H9 (cell line): ENCODE data around the gene GRIP1. TPM values are rescaled to one million over a fixed set of nuclear protein-coding genes. Genes with fewer than 3 reads are reported as not detected.

ENCODE experiments used
- DNase-seq: peaks from one replicate; pipeline ENCODE4 v3.0.0-alpha.2; 2017
- H2AFZ ChIP-seq: one replicate; pipeline ENCODE4 v1.6.1; 2013; ENCODE audit warnings: mild to moderate bottlenecking, low read length, control low read depth, moderate library complexity
- H2AK5ac ChIP-seq: 2 replicates; pipeline ENCODE4 v1.6.1; 2013; ENCODE audit warnings: low read length, control low read depth, mixed read lengths; ENCODE audit not compliant: insufficient read length
- H2BK120ac ChIP-seq: one replicate; pipeline ENCODE4 v1.6.1; 2013; ENCODE audit warnings: low read depth, mild to moderate bottlenecking, low read length, control low read depth, inconsistent platforms; ENCODE audit not compliant: poor library complexity, severe bottlenecking
- H2BK12ac ChIP-seq: 2 replicates; pipeline ENCODE4 v1.6.1; 2013; ENCODE audit warnings: low read length, control low read depth, mixed read lengths, low read depth; ENCODE audit not compliant: insufficient read length
- H2BK15ac ChIP-seq: 2 replicates; pipeline ENCODE4 v1.6.1; 2013; ENCODE audit warnings: low read depth, low read length, control low read depth
- H2BK20ac ChIP-seq: one replicate; pipeline ENCODE4 v1.6.1; 2013; ENCODE audit warnings: low read depth, mild to moderate bottlenecking, low read length, control low read depth, inconsistent platforms; ENCODE audit not compliant: poor library complexity, severe bottlenecking
- H2BK5ac ChIP-seq: 2 replicates; pipeline ENCODE4 v1.6.1; 2013; ENCODE audit warnings: low read length, control low read depth, mixed read lengths; ENCODE audit not compliant: insufficient read length
- H3K14ac ChIP-seq: 2 replicates; pipeline ENCODE4 v1.6.1; 2013; ENCODE audit warnings: low read length, control low read depth; ENCODE audit not compliant: insufficient read depth
- H3K18ac ChIP-seq: 2 replicates; pipeline ENCODE4 v1.6.1; 2013; ENCODE audit warnings: low read depth, mild to moderate bottlenecking, mixed read lengths, low read length, control low read depth; ENCODE audit not compliant: insufficient read length
- H3K23ac ChIP-seq: 2 replicates; pipeline ENCODE4 v1.6.1; 2013; ENCODE audit warnings: low read length, control low read depth, mixed read lengths, low read depth; ENCODE audit not compliant: insufficient read length
- H3K23me2 ChIP-seq: 2 replicates; pipeline ENCODE4 v1.6.1; 2013; ENCODE audit warnings: low read depth, mild to moderate bottlenecking, mixed read lengths, low read length, control low read depth; ENCODE audit not compliant: insufficient read length, poor library complexity, severe bottlenecking
- H3K27ac ChIP-seq: 2 replicates; pipeline ENCODE4 v1.5.1; 2013; ENCODE audit warnings: low read length, control low read depth, mixed read lengths, low read depth; ENCODE audit not compliant: insufficient read length
- H3K27me3 ChIP-seq: 2 replicates; pipeline ENCODE4 v1.6.1; 2013; ENCODE audit warnings: low read length, control low read depth, inconsistent platforms; ENCODE audit not compliant: insufficient read depth
- H3K4ac ChIP-seq: 2 replicates; pipeline ENCODE4 v1.6.1; 2013; ENCODE audit warnings: low read depth, mild to moderate bottlenecking, control low read depth, inconsistent platforms, low read length, moderate library complexity
- H3K4me1 ChIP-seq: 2 replicates; pipeline ENCODE4 v1.6.1; 2013; ENCODE audit warnings: low read length, control low read depth, inconsistent platforms; ENCODE audit not compliant: insufficient read depth
- H3K4me2 ChIP-seq: 2 replicates; pipeline ENCODE4 v1.6.1; 2013; ENCODE audit warnings: low read length, control low read depth, mixed read lengths; ENCODE audit not compliant: insufficient read length, insufficient read depth
- H3K56ac ChIP-seq: 2 replicates; pipeline ENCODE4 v1.6.1; 2013; ENCODE audit warnings: low read depth, mild to moderate bottlenecking, mixed read lengths, low read length, control low read depth; ENCODE audit not compliant: insufficient read length
- H3K79me1 ChIP-seq: 2 replicates; pipeline ENCODE4 v1.6.1; 2013; ENCODE audit warnings: low read depth, mild to moderate bottlenecking, moderate library complexity, low read length, control low read depth, inconsistent platforms; ENCODE audit not compliant: insufficient read depth, poor library complexity, severe bottlenecking
- H3K79me2 ChIP-seq: 2 replicates; pipeline ENCODE4 v1.6.1; 2013; ENCODE audit warnings: low read length, control low read depth, inconsistent platforms; ENCODE audit not compliant: insufficient read depth
- H3K9ac ChIP-seq: 2 replicates; pipeline ENCODE4 v1.6.1; 2013; ENCODE audit warnings: low read length, control low read depth, mixed read lengths; ENCODE audit not compliant: insufficient read length; ENCODE audit errors: extremely low read depth
- H3K9me3 ChIP-seq: one replicate; pipeline ENCODE4 v1.6.1; 2013; ENCODE audit warnings: low read depth, low read length, inconsistent platforms; ENCODE audit not compliant: control insufficient read depth
- H3T11ph ChIP-seq: one replicate; pipeline ENCODE4 v1.6.1; 2013; ENCODE audit warnings: mild to moderate bottlenecking, low read length, control low read depth, inconsistent platforms
- H4K20me1 ChIP-seq: one replicate; pipeline ENCODE4 v1.6.1; 2013; ENCODE audit not compliant: control insufficient read depth, insufficient read length, insufficient read depth
- H4K5ac ChIP-seq: 2 replicates; pipeline ENCODE4 v1.6.1; 2013; ENCODE audit warnings: low read depth, mild to moderate bottlenecking, mixed read lengths, low read length, control low read depth; ENCODE audit not compliant: insufficient read length
- H4K8ac ChIP-seq: replicated peaks from 2 replicates; pipeline ENCODE4 v1.6.1; 2013; ENCODE audit warnings: low read length, control low read depth, mixed read lengths, low read depth; ENCODE audit not compliant: insufficient read length
- H4K91ac ChIP-seq: 2 replicates; pipeline ENCODE4 v1.6.1; 2013; ENCODE audit warnings: low read depth, mild to moderate bottlenecking, moderate library complexity, mixed read lengths, low read length, control low read depth; ENCODE audit not compliant: insufficient read length
- H3K27ac Mint-ChIP-seq, 3 experiments: 2 replicates in 2 of 3; 3 replicates in 1 of 3; pipeline ENCODE4 v1.8.0; 2020 to 2021; ENCODE audit warnings: mixed read lengths in 3 of 3, mild to moderate bottlenecking in 1 of 3, moderate library complexity in 1 of 3
- H3K27me3 Mint-ChIP-seq: 2 replicates; pipeline ENCODE4 v1.8.0; 2021; ENCODE audit warnings: low read depth, mild to moderate bottlenecking, moderate library complexity, mixed read lengths
- H3K36me3 Mint-ChIP-seq, 3 experiments: 2 replicates in 2 of 3; 3 replicates in 1 of 3; pipeline ENCODE4 v1.8.0; 2020 to 2021; ENCODE audit warnings: low read depth in 3 of 3, mixed read lengths in 3 of 3; ENCODE audit not compliant: insufficient read depth in 1 of 3
- H3K4me1 Mint-ChIP-seq, 2 experiments: 2 replicates each; pipeline ENCODE4 v1.8.0; 2020; ENCODE audit warnings: mixed read lengths in 2 of 2
- H3K4me3 Mint-ChIP-seq, 2 experiments: 2 replicates in 1 of 2; 3 replicates in 1 of 2; pipeline ENCODE4 v1.8.0; 2020 to 2021; ENCODE audit warnings: mild to moderate bottlenecking in 2 of 2, mixed read lengths in 2 of 2, moderate library complexity in 1 of 2
- H3K9me3 Mint-ChIP-seq, 2 experiments: 2 replicates in 1 of 2; 3 replicates in 1 of 2; pipeline ENCODE4 v1.8.0; 2020; ENCODE audit warnings: mild to moderate bottlenecking in 2 of 2, mixed read lengths in 2 of 2, moderate library complexity in 1 of 2
- WGBS: extraction: QIAGEN DNeasy Blood & Tissue Kit; methylation state at CpG from one replicate; pipeline ENCODE4 v1.1.7; 2013; ENCODE audit warnings: missing lambda C conversion rate, low lambda C conversion rate, mixed read lengths; ENCODE audit not compliant: insufficient read length; ENCODE audit errors: extremely low coverage; 5-methylcytosine and 5-hydroxymethylcytosine counted together
- total RNA-seq: library from RNA; stranded (reverse); gene quantifications from 2 replicates; pipeline ENCODE4 v1.2.1, GENCODE V29; 2021
- TF ChIP-seq, protein P1 (sequence below): fragments of 200-600 bp; sonication (generic); conservative IDR thresholded peaks from 3 replicates; pipeline ENCODE4 v1.8.0; 2021; ENCODE audit warnings: antibody characterized with exemption, mild to moderate bottlenecking

GRIP1 gene
- total RNA-seq, 1 experiment from 2014 or later = 19.5 TPM

DNA sequence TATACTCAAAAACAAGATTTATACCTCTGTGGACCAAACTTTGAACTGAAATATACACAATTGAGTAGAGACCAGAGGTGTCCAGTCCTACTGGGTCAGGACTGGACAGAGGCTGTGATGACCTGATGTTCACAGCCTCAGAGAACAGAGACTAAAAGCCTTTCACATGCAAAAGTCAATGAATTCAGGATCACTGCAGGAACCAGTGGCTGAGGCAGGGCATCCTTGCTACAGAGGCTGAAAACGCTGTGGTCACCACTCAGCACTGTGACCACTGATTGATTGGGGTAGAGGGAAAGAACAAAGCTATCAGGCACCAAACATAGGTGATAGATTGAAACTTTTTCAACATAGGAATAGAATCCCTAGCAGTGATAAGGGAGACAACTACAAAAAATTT is 25.1 kb downstream of the GRIP1 start:
- Mint-ChIP-seq H3K4me1 (peaks cover 18 to 20% of the 10 kb centered on the region in 2 experiments), H3K27ac (no peak overlapping the region), H3K36me3 (no peaks in the 10 kb centered on the region), H3K27me3 (no peaks in the 10 kb centered on the region), H3K4me3 (no peak overlapping the region), H3K9me3 (no peaks in the 10 kb centered on the region)
- no peak overlapping the region for H3K9ac ChIP-seq
- H2BK20ac ChIP-seq = no peak overlapping the region
- no peaks in the 10 kb centered on the region for H4K20me1 ChIP-seq
- H4K5ac ChIP-seq = no peak overlapping the region
- H2BK5ac ChIP-seq = no peak overlapping the region
- H3K79me2 ChIP-seq = no peaks in the 10 kb centered on the region
- peak; percentile 49 for DNase-seq
- H3K79me1 ChIP-seq = no peaks in the 10 kb centered on the region
- H3K27ac ChIP-seq = no peak overlapping the region
- no peak overlapping the region for H2BK120ac ChIP-seq
- no peak overlapping the region for H3K56ac ChIP-seq
- no peak overlapping the region for H2AFZ ChIP-seq
- H2AK5ac ChIP-seq = no peak overlapping the region
- H3K27me3 ChIP-seq = no peaks in the 10 kb centered on the region
- H3K4me2 ChIP-seq = no peak overlapping the region
- no CpG with 5 or more reads among the region's 1 CpG for WGBS
- H3T11ph ChIP-seq = no peak overlapping the region
- H3K14ac ChIP-seq = no peak overlapping the region
- H3K4ac ChIP-seq = no peak overlapping the region
- TF ChIP-seq, protein P1, sequence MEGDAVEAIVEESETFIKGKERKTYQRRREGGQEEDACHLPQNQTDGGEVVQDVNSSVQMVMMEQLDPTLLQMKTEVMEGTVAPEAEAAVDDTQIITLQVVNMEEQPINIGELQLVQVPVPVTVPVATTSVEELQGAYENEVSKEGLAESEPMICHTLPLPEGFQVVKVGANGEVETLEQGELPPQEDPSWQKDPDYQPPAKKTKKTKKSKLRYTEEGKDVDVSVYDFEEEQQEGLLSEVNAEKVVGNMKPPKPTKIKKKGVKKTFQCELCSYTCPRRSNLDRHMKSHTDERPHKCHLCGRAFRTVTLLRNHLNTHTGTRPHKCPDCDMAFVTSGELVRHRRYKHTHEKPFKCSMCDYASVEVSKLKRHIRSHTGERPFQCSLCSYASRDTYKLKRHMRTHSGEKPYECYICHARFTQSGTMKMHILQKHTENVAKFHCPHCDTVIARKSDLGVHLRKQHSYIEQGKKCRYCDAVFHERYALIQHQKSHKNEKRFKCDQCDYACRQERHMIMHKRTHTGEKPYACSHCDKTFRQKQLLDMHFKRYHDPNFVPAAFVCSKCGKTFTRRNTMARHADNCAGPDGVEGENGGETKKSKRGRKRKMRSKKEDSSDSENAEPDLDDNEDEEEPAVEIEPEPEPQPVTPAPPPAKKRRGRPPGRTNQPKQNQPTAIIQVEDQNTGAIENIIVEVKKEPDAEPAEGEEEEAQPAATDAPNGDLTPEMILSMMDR = no peak
- H3K18ac ChIP-seq = no peak overlapping the region
- no peaks in the 10 kb centered on the region for H3K9me3 ChIP-seq
- no peak overlapping the region for H4K8ac ChIP-seq
- no peaks in the 10 kb centered on the region; the same call in 1 of the 2 replicates for H3K4me1 ChIP-seq
- no peak overlapping the region for H2BK12ac ChIP-seq
- H3K23me2 ChIP-seq = no peaks in the 10 kb centered on the region
- H4K91ac ChIP-seq = no peak overlapping the region
- H2BK15ac ChIP-seq = no peak overlapping the region
- H3K23ac ChIP-seq = no peak overlapping the region
